OCI-LY3 (cell line): ENCODE data around the gene L3MBTL1.

ENCODE experiments used
- H2AFZ ChIP-seq: fragments of 200-600, 300-600 bp; shearing (Covaris generic); 2 replicates; pipeline ENCODE4 v1.6.0; 2014; ENCODE audit warnings: antibody characterized with exemption, low read depth, low read length
- H3K27ac ChIP-seq: fragments of 200-600, 300-600 bp; sonication (generic); 2 replicates; pipeline ENCODE4 v1.5.1; 2014; ENCODE audit warnings: mild to moderate bottlenecking, low read length, moderate library complexity, mixed read lengths
- H3K27me3 ChIP-seq: fragments of 200-600, 300-600 bp; sonication (generic); 2 replicates; pipeline ENCODE4 v1.6.1; 2014; ENCODE audit warnings: low read depth, low read length, mixed read lengths
- H3K36me3 ChIP-seq: fragments of 200-600, 300-600 bp; sonication (generic); replicated peaks from 2 replicates; pipeline ENCODE3; 2014; ENCODE audit warnings: low read depth, low read length, mixed read lengths
- H3K4me1 ChIP-seq: fragments of 300-600, 200-600 bp; sonication (generic); 2 replicates; pipeline ENCODE4 v1.6.1; 2014; ENCODE audit warnings: low read length, mixed read lengths
- H3K4me2 ChIP-seq: fragments of 200-600, 300-600 bp; sonication (generic); 2 replicates; pipeline ENCODE4 v1.6.1; 2014; ENCODE audit warnings: low read length, mixed read lengths
- H3K4me3 ChIP-seq: fragments of 300-600, 200-600 bp; sonication (generic); 2 replicates; pipeline ENCODE4 v1.5.1; 2014; ENCODE audit warnings: antibody characterized with exemption, mild to moderate bottlenecking, low read length, moderate library complexity
- H3K79me2 ChIP-seq: fragments of 300-600, 200-600 bp; shearing (Covaris generic); 2 replicates; pipeline ENCODE4 v1.6.1; 2014; ENCODE audit warnings: mild to moderate bottlenecking, low read length, mixed read lengths
- H3K9ac ChIP-seq: fragments of 300-600, 200-600 bp; shearing (Covaris generic); 2 replicates; pipeline ENCODE4 v1.6.0; 2014; ENCODE audit warnings: mild to moderate bottlenecking, low read length, moderate library complexity
- H3K9me3 ChIP-seq: fragments of 200-600, 300-600 bp; shearing (Covaris generic); 2 replicates; pipeline ENCODE4 v1.6.1; 2014; ENCODE audit warnings: low read length, mixed read lengths; ENCODE audit not compliant: insufficient read depth
- H4K20me1 ChIP-seq: fragments of 200-600, 300-600 bp; sonication (generic); 2 replicates; pipeline ENCODE4 v1.6.1; 2016; ENCODE audit warnings: low read length, mixed read lengths; ENCODE audit not compliant: insufficient read depth
- CTCF ChIP-seq: fragments of 200-600, 300-600 bp; sonication (generic); IDR thresholded peaks from 2 replicates; pipeline ENCODE4 v1.5.1; 2014; ENCODE audit warnings: antibody characterized with exemption, low read length, low read depth
- EZH2phosphoT487 ChIP-seq: fragments of 200-600 bp; shearing (Covaris generic); IDR thresholded peaks from 2 replicates; pipeline ENCODE4 v1.6.1; 2018; ENCODE audit warnings: antibody characterized with exemption, mixed run types, low read depth

Gene L3MBTL1

GRCh38 chr20:43520074-43520630, 12.7 kb downstream of the L3MBTL1 start:
- Histone ChIP-seq H3K4me2 (no peak overlapping the region), H3K9me3 (0 out of 2 replicates have a peak, but pooled peaks cover 5% of the 10 kb centered on the region), H3K9ac (no peak overlapping the region), H3K4me3 (no peak overlapping the region), H2AFZ (no peak overlapping the region), H3K27ac (no peak overlapping the region), H4K20me1 (no peaks in the 10 kb centered on the region), H3K36me3 (peaks cover 10% of the 10 kb centered on the region), H3K27me3 (peaks cover 4% of the 10 kb centered on the region; the same call in 1 of the 2 replicates), H3K4me1 (no peaks in the 10 kb centered on the region), H3K79me2 (peaks cover 3% of the 10 kb centered on the region)
- TF ChIP-seq CTCF = no peak
- TF ChIP-seq EZH2phosphoT487 = no peak

GRCh38 chr20:43525021-43525420, 17.5 kb downstream of the L3MBTL1 start:
- Histone ChIP-seq H3K4me1 (peaks cover 1% of the 10 kb centered on the region; the same call in 1 of the 2 replicates), H3K4me3 (no peak overlapping the region), H3K79me2 (no peaks in the 10 kb centered on the region), H3K27me3 (peaks cover 1% of the 10 kb centered on the region; the same call in 1 of the 2 replicates), H3K9me3 (0 out of 2 replicates have a peak, but pooled peaks cover 2% of the 10 kb centered on the region), H3K4me2 (no peak overlapping the region), H2AFZ (no peak overlapping the region), H3K36me3 (peaks cover 4% of the 10 kb centered on the region), H3K9ac (no peak overlapping the region), H4K20me1 (no peaks in the 10 kb centered on the region), H3K27ac (no peak overlapping the region)
- TF ChIP-seq EZH2phosphoT487 (no peak), CTCF (0 out of 2 replicates have a peak, but pooled peaks have one; percentile 16)

- no peaks in the 10 kb centered on the region for H3K9me3 ChIP-seq
- TF ChIP-seq CTCF = no peak
- no peak for TF ChIP-seq EZH2phosphoT487
- H3K4me2 ChIP-seq = no peak overlapping the region
- no peaks in the 10 kb centered on the region for H3K36me3 ChIP-seq
- peaks cover 13% of the 10 kb centered on the region for H3K4me1 ChIP-seq
- H3K79me2 ChIP-seq = no peaks in the 10 kb centered on the region
- no peak overlapping the region for H3K4me3 ChIP-seq
- H3K9ac ChIP-seq = no peak overlapping the region
- no peak overlapping the region for H2AFZ ChIP-seq
- no peaks in the 10 kb centered on the region for H4K20me1 ChIP-seq
- no peak overlapping the region for H3K27ac ChIP-seq
- H3K27me3 ChIP-seq = no peaks in the 10 kb centered on the region
These were observed 20.9 kb downstream of the L3MBTL1 start for GRCh38 chr20:43528258-43528875.

GRCh38 chr20:43529051-43529450, 21.6 kb downstream of the L3MBTL1 start:
- no peak overlapping the region for H3K4me3 ChIP-seq
- no peaks in the 10 kb centered on the region for H3K36me3 ChIP-seq
- H3K9me3 ChIP-seq = no peaks in the 10 kb centered on the region
- H3K9ac ChIP-seq = no peak overlapping the region
- no peak overlapping the region for H2AFZ ChIP-seq
- H3K4me2 ChIP-seq = no peak overlapping the region
- no peaks in the 10 kb centered on the region for H3K79me2 ChIP-seq
- H3K4me1 ChIP-seq = peaks cover 13% of the 10 kb centered on the region
- H3K27ac ChIP-seq = no peak overlapping the region
- TF ChIP-seq CTCF (no peak), EZH2phosphoT487 (no peak)
- no peaks in the 10 kb centered on the region for H4K20me1 ChIP-seq
- H3K27me3 ChIP-seq = no peaks in the 10 kb centered on the region
